Ishikawa (cell line): ENCODE measurements around the gene MAP3K9.

Experiments used
- CEBPB ChIP-seq: IDR thresholded peaks from 2 replicates; pipeline ENCODE4 v1.6.1; 2012
- CREB1 ChIP-seq: IDR thresholded peaks from 2 replicates; pipeline ENCODE4 v1.6.1; 2012; ENCODE audit warnings: low read depth
- EGR1 ChIP-seq: IDR thresholded peaks from 2 replicates; pipeline ENCODE4 v1.6.1; 2012
- EP300 ChIP-seq: IDR thresholded peaks from 2 replicates; pipeline ENCODE4 v1.6.1; 2012; ENCODE audit warnings: borderline replicate concordance
- FOXM1 ChIP-seq: IDR thresholded peaks from 2 replicates; pipeline ENCODE4 v1.6.1; 2012; ENCODE audit warnings: low read depth, borderline replicate concordance
- MAX ChIP-seq: IDR thresholded peaks from 2 replicates; pipeline ENCODE4 v1.6.1; 2012
- RAD21 ChIP-seq: IDR thresholded peaks from 2 replicates; pipeline ENCODE4 v1.6.1; 2012; ENCODE audit warnings: low read depth
- TAF1 ChIP-seq: IDR thresholded peaks from 2 replicates; pipeline ENCODE4 v1.6.1; 2012; ENCODE audit warnings: low read depth, mild to moderate bottlenecking
- TCF12 ChIP-seq: IDR thresholded peaks from 2 replicates; pipeline ENCODE4 v1.6.1; 2012; ENCODE audit warnings: low read depth
- TEAD4 ChIP-seq: IDR thresholded peaks from 2 replicates; pipeline ENCODE4 v1.6.1; 2012
- YY1 ChIP-seq: IDR thresholded peaks from 2 replicates; pipeline ENCODE4 v1.6.1; 2012; ENCODE audit warnings: low read depth
- ZBTB7A ChIP-seq: IDR thresholded peaks from 2 replicates; pipeline ENCODE4 v1.6.1; 2012; ENCODE audit warnings: low read depth
- TF ChIP-seq, protein P1 (sequence below): IDR thresholded peaks from 2 replicates; pipeline ENCODE4 v1.6.1; 2012; ENCODE audit warnings: low read depth, mild to moderate bottlenecking
- TF ChIP-seq, protein P2 (sequence below): IDR thresholded peaks from 2 replicates; pipeline ENCODE4 v1.6.1; 2012

DNA sequence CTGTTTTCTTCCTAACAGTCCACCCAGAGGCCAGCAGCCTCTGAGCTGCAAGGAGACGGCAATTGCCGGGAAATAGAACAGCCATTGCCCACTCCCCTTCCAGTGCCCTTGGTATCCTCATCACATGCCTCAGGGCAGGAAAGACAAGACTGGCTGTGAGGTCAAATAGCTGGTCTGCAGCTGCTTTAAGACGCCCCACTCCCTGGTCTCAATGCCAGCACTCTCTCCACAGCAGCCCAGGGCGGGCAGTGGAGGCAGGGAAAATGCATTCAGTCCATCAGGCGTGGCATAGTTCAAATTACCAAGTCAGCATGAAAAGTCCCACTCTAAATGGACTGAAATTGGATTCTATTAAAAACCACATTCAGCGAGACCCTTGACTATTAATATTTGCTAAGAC lies 132.0 kb downstream of the MAP3K9 start:
- TF ChIP-seq EP300 (no peak), MAX (no peak), TCF12 (no peak), CREB1 (no peak), CEBPB (no peak), TAF1 (no peak), RAD21 (no peak), YY1 (no peak), FOXM1 (no peak), ZBTB7A (no peak), EGR1 (no peak), TEAD4 (no peak)
- TF ChIP-seq, protein P1, sequence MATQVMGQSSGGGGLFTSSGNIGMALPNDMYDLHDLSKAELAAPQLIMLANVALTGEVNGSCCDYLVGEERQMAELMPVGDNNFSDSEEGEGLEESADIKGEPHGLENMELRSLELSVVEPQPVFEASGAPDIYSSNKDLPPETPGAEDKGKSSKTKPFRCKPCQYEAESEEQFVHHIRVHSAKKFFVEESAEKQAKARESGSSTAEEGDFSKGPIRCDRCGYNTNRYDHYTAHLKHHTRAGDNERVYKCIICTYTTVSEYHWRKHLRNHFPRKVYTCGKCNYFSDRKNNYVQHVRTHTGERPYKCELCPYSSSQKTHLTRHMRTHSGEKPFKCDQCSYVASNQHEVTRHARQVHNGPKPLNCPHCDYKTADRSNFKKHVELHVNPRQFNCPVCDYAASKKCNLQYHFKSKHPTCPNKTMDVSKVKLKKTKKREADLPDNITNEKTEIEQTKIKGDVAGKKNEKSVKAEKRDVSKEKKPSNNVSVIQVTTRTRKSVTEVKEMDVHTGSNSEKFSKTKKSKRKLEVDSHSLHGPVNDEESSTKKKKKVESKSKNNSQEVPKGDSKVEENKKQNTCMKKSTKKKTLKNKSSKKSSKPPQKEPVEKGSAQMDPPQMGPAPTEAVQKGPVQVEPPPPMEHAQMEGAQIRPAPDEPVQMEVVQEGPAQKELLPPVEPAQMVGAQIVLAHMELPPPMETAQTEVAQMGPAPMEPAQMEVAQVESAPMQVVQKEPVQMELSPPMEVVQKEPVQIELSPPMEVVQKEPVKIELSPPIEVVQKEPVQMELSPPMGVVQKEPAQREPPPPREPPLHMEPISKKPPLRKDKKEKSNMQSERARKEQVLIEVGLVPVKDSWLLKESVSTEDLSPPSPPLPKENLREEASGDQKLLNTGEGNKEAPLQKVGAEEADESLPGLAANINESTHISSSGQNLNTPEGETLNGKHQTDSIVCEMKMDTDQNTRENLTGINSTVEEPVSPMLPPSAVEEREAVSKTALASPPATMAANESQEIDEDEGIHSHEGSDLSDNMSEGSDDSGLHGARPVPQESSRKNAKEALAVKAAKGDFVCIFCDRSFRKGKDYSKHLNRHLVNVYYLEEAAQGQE: no peak
- TF ChIP-seq, protein P2, sequence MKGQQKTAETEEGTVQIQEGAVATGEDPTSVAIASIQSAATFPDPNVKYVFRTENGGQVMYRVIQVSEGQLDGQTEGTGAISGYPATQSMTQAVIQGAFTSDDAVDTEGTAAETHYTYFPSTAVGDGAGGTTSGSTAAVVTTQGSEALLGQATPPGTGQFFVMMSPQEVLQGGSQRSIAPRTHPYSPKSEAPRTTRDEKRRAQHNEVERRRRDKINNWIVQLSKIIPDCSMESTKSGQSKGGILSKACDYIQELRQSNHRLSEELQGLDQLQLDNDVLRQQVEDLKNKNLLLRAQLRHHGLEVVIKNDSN: no peak
